H4 (cell line): ENCODE measurements around the gene ANKS1B. TPM values are rescaled to one million over a fixed set of nuclear protein-coding genes. Genes with fewer than 3 reads are reported as not detected.

Experiments
- DNase-seq: peaks from one replicate; pipeline ENCODE4 v3.0.0-alpha.2; 2015; ENCODE audit warnings: low spot score
- total RNA-seq: library from RNA; depleted of rRNA; stranded (reverse); fragments of >200 nt; shearing (Covaris generic); gene quantifications from 2 replicates; pipeline ENCODE4 v1.2.3, GENCODE V29; 2014

ANKS1B gene
- total RNA-seq, 1 experiment from 2014 or later = 1.8 TPM

GRCh38 chr12:98771811-98772752 is 1212.7 kb downstream of the ANKS1B start:
- no peak for DNase-seq

- no peak for DNase-seq
Measured at GRCh38 chr12:98770230-98770629, 1214.5 kb downstream of the ANKS1B start.

- no peak for DNase-seq
Measured at GRCh38 chr12:98769068-98769467, 1215.7 kb downstream of the ANKS1B start.

DNA sequence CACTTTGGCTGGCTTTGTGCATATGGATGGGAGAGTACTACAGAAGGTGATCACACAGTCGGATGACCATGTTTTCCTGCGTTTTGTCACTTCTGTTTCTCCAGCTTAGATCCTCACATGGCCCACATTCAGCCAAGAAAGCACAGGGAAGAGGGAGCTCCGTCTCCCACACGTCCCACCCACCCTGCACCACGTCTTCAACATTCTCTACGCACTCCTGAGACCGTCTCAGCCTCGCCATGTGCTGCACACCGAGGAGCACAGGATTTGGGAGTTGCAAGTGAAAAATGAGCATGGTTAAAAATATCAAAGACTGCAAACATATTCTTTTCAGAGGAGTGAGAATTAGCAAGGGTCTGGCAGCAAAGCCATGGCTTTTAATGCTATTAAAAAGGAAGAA is 1217.5 kb downstream of the ANKS1B start:
- no peak for DNase-seq

- DNase-seq = no peak
Measured at GRCh38 chr12:98763656-98764055, 1221.1 kb downstream of the ANKS1B start.

GRCh38 chr12:98758331-98758730 is 1226.4 kb downstream of the ANKS1B start:
- DNase-seq = no peak

DNA sequence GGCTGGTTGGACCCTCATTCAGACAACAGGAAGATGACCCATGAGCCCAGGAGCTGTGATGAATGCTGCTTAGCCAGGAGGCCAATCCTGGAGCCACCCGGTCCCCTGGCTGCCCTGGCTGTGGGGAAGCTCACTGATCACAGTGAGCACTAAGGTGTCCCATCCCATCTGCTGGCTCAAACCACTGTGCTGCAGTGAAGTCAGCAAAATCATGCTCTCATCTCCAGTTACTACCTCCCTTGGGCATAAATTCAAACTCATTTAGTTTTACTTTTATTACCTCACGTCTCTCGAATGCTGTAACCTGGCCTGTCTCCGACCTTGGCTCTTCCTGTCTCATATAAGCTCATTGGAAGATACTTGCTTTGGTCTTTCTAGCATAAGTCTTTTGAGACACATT is 1227.3 kb downstream of the ANKS1B start:
- DNase-seq = no peak

DNA sequence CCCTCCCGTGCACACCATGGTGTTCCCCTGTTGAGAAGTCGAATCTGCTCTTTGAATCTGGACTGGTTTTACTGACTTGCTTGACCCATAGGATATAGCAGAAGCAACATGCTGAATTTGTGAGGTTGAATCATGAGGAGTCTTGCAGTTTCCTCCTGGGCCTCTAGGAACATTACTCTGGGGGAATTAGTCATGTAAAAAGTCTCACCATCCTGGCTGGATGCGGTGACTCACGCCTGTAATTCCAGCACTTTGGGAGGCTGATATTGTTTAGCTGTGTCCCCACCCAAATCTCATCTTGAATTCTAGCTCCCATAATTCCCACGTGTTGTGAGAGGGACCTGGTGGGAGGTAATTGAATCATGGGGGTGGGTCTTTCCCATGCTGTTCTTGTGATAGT is 1228.9 kb downstream of the ANKS1B start:
- DNase-seq = peak; percentile 23

DNA sequence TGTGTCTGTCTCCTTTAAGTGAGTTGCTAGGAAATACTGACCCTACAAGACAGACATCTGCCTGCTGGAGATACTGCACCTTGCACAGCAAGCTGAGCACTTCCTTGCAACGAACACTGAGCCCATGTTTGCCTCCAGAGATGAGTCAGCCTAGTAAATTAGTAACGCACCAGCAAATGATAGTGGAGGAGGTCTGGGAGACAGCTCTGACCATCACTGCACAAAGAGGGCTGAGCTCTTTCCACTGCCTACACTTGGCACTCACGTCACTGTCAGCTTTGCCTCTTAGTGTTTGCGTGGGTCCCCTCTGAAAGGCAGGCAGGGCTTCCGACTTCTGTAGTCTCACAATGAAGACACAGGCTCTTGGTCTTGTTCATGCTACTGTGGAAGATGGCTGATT is 1230.6 kb downstream of the ANKS1B start:
- peak; percentile 50 for DNase-seq

DNA sequence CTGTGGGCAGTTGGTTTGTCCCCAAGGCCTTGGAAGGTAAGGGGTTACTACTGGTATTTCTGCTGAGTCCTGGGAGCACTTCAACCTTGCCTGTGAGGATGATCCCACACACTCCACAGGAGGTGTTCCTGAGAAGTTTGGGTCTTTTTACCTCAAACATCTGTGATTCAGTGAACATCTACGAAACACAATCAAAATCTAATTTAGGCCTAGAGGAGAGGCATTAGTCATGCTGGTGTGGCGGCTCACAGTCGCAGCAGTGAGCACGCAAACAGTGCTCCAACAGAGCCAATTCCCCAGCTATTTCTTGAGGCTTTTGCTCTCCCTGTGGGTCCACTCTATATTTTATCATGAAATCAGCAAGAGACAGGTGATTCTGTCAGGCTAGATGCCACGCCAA is 1232.0 kb downstream of the ANKS1B start:
- DNase-seq = peak; percentile 57

DNA sequence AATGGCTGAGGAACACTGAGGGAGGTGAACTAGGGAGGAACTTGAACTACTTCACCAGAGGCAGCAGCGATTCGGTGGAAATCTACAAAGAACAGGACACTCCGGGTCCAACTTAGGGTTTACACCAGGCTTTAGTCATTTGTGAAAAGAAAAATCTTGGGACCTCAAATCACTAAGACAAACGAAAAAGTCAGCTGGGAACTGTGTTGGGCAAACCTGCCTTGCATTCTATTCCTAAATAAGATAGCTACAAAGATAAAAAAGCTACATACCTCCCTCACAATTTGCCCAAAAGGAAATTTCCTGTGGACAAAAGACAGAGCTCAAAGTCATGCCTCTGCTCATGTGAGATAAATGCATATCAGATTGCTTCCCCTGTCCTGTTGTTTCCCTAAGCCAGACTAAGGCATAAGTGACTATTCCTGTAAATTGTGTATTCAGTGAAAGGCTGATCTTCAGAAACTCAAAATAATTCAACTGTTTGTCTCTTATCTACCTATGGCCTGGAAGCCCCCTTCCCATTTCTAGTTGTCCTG is 1233.1 kb downstream of the ANKS1B start:
- DNase-seq = no peak

- no peak for DNase-seq
Measured at GRCh38 chr12:98750511-98750910, 1234.2 kb downstream of the ANKS1B start.

DNA sequence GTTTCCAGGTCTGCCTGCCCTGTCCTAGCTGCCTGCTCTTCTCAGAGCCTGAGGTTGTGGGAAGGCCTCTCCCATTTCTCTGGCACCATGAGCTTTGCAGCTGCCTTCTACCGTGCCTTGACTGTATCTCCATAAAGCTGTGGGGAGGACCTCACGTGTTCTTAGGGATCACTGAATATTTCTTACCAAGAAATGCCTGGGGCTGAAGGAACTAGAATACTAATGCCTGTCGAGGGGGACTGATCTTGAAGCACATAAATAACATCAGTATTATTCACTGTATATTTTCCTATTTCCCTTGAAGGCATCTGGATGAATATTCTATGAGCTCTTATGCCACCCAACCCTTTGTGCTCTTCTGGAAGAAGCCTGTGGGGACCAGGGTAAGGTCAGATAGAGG is 1236.3 kb downstream of the ANKS1B start:
- no peak for DNase-seq

DNA sequence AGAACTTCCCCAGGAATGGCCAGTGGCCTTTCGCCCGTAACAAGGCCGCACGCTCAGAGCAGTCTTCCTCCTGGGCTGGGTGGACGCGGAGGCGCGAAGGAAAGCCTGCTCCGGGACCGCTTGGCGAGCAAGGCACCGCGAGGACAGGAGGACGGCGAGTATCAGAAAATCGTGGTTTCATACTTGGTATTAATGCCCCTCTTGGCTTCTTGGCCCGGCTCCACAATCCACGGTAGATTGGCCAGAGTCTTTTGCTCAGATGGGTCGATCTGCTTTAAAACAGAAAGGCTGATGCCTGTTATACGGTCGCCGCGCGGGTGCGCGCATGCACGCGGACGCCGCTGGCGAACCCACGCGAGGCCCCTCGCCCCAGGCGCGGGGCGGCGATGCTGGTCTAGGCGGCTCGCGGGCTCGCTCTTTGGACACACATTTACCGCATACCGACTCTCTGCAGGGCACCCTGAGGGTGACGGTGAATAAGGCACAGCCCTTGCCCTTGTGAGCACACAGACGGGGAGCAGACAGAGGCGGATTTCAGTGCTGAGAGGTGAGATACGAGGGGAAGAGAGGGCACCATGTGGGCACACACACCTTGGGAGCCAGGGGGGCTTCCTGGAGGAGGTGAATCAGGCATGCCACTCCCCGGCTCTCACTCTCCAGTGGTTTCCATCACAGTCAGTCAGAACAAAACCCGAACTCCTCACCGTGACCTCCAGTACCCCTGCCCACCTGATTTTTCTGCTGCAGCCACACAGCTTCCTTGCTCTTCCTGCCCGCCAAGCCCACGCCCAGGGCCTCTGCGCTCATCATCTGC is 1239.0 kb downstream of the ANKS1B start:
- no peak for DNase-seq

- DNase-seq = no peak
Measured at GRCh38 chr12:98744680-98745079, 1240.1 kb downstream of the ANKS1B start.

- DNase-seq = no peak
Measured at GRCh38 chr12:98743362-98743953, 1241.3 kb downstream of the ANKS1B start.

GRCh38 chr12:98741556-98742265 is 1243.0 kb downstream of the ANKS1B start:
- no peak for DNase-seq

- no peak for DNase-seq
Measured at GRCh38 chr12:98741196-98741555, 1243.6 kb downstream of the ANKS1B start.

GRCh38 chr12:98740751-98741150 is 1244.0 kb downstream of the ANKS1B start:
- DNase-seq = no peak

DNA sequence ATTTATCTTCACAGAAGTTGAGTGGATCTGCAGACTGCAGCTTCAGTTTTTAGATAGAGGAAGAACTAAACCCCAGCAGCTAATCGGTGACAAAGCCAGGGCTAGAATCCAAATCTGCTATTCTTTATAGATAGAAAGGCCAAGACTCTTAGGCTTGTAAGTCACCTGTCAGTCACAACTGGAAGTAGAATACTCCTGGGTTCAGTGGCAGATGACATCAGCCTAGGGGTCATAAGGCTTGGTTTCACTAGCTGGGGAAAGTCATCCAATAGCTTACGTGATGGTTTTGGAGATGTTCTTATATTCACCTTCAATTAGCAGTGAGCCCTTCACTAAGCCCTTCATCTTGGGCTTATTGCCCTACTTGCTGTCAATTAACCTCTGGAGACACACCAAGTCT is 1246.2 kb downstream of the ANKS1B start:
- DNase-seq = no peak

DNA sequence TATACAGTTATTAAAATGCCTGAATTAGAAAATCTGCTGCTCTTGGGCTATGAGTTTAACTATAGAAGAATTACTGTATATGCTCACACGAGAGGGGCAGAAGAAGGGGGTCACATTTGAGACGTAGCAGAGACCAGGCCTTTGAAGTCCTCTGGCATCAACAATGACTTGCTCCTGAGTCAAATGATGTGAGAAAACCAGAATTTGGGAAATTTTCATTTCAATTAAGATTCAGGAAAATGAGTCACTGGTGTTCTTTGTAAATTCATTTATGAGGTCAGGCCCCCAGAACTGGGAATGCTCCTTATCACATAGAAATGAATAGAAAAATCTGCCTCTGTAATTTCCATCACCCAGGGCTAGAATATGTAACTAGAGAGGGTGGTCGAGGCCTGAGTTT is 1246.7 kb downstream of the ANKS1B start:
- DNase-seq = no peak

GRCh38 chr12:98737322-98737712 is 1247.4 kb downstream of the ANKS1B start:
- no peak for DNase-seq
